Stimulated activated CD8-positive, alpha-beta memory T cell treated with anti-CD3 and anti-CD28 coated beads, Interleukin-7, amount 100 ng/mL, for 24 hours (primary cell): ENCODE data around the gene ABI2.
A peak's percentile ranks its signal among the peaks of the same experiment; 100 is the strongest.
"Not testable (repeated sequence)": the region's sequence is repeated elsewhere in the genome, so short reads cannot be mapped to it uniquely, and the experiment has no call there.

Source experiments
- DNase-seq: peaks from one replicate; pipeline ENCODE4 v3.0.0-alpha.2; 2020; ENCODE audit warnings: low read depth

Gene ABI2

DNA sequence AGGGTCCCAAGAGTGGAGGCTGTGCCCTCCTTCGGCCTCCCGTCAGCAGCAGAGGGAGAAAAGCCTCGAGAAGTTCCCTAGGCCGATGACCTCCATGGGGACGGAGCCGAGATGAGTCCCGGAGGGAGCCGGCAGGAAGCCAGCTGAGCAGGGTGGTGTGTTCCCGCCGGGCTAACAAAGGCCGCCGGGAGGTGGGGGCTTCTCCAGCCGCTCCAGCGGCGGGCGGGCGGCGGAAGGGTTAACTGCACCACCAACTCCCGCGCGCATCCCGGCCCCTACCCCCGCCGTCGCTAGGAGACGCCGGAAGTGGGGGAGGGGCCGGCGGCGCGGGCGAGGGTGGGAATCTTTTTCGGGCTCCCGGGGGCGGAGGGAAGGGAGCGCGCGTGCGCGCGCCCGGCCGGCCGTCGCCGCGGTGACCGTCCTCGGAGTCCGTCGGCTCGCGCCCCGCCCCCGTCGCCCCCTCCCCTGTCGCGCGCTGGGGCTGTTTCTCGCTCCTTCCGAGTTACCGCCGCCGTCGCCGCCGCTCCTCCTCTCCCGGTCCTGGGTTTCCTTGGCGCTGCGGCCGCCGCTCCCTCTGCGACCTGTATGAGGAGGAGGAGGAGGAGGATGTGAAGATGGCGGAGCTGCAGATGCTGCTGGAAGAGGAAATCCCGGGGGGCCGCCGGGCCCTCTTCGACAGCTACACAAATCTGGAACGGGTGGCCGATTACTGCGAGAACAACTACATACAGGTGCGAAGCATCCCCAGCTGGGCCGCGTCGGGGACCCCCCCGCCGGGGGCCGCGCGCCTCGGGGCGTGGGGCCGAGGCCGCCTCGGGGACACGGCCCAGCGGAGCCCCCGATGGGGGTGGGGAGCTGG lies at the start of gene ABI2:
TSS of gene ABI2 (plus strand) at position 494 of the 859 bp plus-strand sequence. CDS start at position 615, 121 bp downstream.
- DNase-seq: peak; percentile 52

DNA sequence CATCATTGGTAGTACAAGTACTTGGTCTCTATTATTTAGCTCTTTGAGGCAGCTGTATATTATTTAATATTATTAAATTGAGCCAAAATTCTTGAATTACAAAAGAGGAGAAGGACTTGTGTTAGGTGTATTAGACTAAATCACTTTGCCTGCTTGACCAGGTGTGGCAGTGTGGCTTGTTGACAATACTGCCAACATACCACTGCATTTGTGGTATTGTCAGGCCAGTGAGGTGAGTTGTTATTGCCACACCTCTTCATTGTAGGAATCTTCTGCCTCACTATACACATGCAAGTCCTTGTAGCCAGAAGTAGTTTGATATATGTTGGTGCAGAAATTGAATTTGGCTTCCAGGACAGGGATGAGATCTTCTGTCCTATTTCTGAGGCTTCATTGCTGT lies 48.9 kb upstream of the ABI2 start:
- no peak for DNase-seq

GRCh38 chr2:203280428-203281064 lies 47.6 kb upstream of the ABI2 start:
- no peak for DNase-seq

- no peak for DNase-seq
Measured at GRCh38 chr2:203282101-203282500, 46.1 kb upstream of the ABI2 start.

DNA sequence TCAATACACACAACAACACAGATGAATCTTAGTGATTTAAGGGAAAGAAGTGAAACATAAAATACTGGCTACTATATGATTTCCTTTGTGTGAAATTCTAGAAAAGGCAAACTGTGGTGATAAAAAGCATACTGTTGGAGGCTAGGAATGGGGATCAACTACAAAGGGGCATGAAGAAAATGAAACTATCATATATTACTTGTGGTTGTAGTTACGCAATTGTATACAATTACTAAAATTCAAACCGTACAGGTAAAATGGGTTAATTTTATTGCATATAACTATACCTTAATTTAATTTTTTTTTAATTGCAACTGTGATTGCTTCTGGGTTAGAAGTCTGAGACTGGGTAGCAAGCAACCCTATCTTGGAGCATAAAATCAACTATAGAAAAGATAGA lies 41.7 kb upstream of the ABI2 start:
- DNase-seq: no peak

GRCh38 chr2:203301667-203302066 lies 26.5 kb upstream of the ABI2 start:
- no peak for DNase-seq

DNA sequence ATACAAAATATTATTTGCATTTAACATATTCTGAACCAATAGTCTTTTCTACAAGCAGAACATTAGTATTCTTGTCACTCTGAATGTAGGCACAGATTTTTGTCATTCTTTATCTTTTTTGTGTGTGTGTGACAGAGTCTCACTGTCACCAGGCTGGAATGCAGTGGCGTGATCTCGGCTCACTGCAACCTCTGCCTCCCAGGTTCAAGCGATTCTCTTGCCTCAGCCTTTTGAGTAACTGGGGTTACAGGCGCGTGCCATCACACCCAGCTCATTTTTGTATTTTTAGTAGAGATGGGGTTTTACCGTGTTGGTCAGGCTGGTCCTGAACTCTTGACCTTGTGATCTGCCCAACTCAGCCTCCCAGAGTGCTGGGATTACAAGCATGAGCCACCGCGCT lies 25.6 kb upstream of the ABI2 start:
- DNase-seq: not testable (repeated sequence)

- DNase-seq: no peak
Measured at GRCh38 chr2:203310688-203311436, 17.3 kb upstream of the ABI2 start.

DNA sequence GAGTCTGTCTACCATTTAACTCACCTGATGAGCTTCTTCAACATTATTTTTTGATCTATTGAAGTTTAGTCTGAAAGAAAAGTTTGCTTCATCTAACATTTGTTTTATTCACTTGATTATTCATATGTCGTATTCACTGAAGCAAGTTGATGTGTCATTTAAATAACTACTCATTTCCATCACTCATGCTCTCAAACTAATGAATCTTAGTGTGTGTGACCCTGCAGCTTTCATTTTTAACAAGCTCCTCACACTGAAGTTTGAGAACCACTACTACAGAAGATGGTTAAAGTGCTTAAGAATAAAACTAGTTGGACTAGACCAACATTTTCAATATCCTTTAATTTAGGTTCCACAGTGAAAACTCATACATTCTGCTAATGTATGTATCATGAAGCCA lies 1.8 kb upstream of the ABI2 start:
- DNase-seq: no peak

GRCh38 chr2:203327582-203327900 lies 653 bp upstream of the ABI2 start:
- no peak for DNase-seq

DNA sequence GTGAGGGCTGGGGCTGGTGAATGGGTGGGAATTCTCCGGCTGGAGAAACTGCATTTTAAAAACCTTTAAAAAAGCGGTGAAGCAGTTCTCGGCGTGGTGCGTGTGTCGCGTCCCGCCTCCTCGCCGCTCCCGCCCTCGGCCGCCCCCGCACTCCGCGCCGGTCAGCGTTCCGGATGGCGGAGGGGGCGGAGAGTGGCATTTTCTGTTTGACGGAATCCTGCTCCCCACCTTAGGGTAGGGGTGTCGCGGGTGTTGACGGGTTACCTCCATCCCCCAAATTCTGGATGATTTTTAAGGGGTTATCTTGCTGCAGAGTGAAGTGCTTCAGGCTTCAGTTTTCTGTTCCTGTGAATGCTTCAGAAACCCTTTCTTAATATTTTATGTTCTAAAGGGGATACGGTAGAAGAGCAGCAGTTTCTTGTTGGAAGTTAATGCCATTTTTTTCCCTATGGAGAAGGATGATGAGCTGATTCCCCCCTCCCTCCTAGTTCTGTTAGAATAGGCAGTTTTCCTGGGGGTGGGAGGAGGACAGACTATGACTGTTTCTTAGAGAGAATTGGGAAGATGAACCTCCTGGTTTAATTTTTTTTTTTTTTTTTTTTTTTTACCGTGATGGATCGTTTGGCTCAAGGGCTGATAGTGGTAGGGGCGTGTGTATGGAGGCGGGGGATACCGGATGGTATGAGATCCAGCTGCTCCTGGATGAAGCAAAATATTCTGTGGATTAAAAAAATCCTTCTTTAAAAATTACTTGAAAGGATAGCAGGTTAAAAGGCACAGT lies 756 bp downstream of the ABI2 start:
- DNase-seq: peak; percentile 33

DNA sequence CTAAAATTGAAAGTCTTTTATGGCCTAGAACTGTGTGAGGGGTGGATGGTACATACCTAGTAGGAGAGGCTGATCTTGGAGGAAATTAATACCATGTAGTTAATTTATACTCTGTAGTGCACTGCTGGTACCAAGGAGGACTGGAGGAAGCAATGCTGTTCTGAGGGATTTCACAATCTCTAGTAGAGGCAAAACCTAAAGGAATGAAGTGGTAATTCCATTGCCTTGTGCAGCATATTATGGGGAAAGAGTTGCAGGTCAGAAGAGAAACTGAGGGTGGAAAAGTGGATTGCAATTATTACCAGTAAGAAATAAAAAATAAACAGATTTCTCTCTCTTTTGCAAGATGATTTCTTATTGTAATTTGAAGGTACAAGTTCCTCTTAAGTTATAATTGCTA lies 2.2 kb downstream of the ABI2 start:
- DNase-seq: no peak

- no peak for DNase-seq
Measured at GRCh38 chr2:203338322-203338721, 10.1 kb downstream of the ABI2 start.

DNA sequence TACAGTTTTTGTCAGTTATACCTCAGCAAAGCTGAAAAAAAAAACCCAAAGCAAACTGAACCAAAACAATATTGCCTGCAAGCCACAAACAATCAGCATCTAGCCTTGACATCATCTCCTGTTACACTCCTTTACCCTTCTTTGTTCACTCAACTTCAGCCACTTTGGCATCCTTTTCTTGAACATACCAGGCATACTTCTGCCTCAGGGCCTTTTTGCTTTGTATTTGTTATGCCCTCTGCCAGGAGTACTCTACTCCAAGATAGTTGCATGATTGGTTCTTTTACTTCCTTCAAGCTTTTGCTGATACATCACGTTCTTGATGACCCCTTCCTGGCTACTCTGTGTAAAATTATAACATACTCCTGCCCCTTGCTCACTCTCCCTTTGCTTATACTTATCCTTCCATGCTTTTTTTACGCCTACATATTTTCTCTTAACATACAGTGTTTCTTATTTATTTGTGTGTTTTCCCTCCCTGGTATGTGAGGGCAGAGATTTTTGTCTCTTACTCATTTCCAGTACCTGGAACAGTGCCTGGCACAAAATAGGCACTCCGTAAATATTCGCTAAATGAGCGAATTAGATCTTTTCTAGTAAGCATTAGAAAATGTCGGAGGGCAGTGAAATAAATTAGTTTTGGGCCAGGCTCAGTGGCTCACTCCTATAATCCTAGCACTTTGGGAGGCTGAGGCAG lies 12.7 kb downstream of the ABI2 start:
- no peak for DNase-seq

GRCh38 chr2:203341741-203342310 lies 13.6 kb downstream of the ABI2 start:
- no peak for DNase-seq

DNA sequence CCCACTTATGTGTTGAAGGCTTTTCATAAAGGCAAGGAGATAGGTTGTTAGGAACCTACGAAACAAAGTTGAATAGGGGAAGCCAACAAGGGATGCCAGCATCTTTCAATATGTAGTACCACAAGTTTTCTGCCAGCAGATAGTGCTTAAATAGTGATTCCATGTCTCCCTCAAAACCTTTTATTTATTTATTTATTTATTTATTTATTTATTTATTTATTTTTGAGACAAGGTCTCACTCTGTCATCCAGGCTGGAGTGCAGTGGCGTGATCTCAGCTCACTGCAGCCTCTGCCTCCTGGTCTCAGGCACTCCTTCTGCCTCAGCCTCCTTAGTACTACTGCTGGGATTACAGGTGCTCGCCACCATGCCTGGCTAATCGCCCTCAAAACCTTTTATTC lies 14.2 kb downstream of the ABI2 start:
- not testable (repeated sequence) for DNase-seq

DNA sequence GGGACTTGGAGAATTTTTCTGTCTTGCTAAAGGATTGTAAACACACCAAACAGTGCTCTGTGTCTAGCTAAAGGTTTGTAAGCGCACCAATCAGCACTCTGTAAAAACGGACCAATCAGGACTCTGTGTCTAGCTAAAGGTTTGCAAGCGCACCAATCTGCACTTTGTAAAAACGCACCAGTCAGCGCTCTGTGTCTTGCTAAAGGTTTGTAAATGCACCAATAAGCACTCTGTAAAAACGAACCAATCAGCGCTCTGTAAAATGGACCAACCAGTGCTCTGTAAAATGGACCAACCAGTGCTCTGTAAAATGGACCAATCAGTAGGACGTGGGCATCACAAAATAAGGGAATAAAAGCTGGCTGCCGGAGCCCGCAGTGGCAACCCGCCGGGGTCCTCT lies 16.5 kb downstream of the ABI2 start:
- no peak for DNase-seq

DNA sequence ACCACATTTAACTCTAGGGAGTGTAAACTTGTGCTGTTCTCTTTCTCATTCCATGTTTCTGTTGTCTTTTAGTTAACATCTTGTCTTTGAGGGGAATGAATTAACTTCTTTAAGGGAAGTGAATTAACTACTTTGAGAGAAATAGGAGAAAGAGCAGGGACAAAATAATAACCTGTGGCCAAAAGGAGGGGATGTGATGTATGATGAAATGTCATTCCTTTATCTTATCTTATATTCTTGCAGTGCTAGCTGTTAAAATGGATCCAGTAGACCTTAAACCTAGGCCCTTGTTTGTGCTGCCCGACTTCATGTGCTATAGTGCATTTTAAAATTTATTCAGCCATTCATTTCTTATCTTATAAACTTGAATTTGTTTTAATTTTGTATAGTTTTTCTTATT lies 18.4 kb downstream of the ABI2 start:
- no peak for DNase-seq

DNA sequence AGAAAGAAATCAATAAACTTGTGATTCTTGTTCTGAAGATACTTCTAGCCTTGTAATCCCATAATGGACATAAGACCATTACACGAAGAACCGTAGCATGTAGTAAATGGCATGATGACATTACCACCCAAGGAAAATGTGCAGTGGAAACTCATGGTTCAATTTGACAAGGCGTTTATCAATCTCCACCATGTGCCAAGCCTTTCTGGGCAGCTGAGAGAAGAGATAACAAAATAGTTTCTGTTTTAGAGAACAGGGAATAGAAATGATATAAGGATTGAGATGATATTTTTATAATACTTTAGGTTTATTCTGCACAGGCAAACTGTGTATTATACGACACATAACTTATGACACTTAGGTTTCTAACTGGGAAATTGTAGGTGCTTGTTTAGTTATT lies 19.2 kb downstream of the ABI2 start:
- no peak for DNase-seq

- no peak for DNase-seq
Measured at GRCh38 chr2:203352604-203353255, 24.5 kb downstream of the ABI2 start.

DNA sequence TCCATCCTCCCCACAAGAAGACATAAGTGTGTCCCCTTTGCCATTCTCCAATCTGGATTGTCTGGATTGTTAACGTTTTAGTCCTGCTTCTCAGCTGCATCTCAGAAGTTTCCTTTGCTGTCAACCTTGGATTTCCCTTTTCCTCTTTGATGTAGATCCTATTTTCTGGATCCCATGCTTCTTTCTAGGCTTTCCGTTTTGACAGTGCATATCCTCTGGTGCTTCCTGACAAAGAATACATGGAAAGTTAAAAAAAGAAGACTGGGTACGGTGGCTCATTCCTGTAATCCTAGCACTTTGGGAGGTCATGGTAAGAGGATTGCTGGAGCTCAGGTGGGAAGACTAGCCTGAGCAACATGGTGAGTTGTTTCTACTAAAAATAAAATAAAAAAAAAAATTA lies 26.8 kb downstream of the ABI2 start:
- DNase-seq: no peak
